ENCODE results near the gene COL8A1. TPM values are rescaled to one million over a fixed set of nuclear protein-coding genes. Genes with fewer than 3 reads are reported as not detected.

COL8A1 gene
- total RNA-seq: 156 and 212 TPM in 2 replicates

DNA sequence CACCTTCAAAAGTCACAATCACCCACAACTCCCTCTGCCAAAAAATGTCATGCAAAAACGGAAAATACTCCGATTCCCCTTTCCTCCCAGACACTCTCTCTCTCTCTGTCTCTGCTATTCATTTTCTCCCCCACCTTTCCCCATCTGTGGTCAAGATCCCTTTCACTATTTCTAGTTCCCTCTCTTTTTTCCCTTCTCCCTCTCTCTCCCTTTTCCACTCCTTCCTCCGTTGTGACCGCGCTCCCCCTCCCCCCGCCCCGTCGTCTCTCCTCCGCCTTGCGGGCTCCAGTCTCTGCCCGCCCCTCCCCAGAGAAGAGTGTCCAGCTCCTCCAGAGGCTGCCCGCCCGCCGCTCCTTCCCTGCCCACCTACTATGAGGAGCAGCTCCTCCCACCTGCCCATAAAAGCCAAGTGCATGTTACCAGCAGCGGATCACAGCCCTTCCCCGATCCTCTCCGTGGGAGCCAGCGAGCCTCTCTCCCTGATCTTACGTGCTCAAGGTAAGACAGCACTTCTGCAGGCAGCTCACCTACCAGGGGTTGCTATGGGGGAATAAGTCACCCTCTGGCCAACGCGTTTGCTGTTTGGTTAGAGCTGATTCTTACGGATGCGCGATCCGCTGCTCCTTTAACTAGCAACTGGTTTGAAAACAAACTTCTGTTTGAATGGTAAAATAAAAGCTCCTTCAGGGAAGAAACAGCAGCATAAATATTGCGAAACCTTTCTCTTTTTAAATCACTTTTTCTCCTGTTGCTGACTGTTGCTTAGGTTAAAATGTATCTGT lies at the start of gene COL8A1:
TSS of gene COL8A1 (plus strand) at position 428 of the 782 bp plus-strand sequence. CDS start 152,089 bp downstream, outside the sequence.

DNA sequence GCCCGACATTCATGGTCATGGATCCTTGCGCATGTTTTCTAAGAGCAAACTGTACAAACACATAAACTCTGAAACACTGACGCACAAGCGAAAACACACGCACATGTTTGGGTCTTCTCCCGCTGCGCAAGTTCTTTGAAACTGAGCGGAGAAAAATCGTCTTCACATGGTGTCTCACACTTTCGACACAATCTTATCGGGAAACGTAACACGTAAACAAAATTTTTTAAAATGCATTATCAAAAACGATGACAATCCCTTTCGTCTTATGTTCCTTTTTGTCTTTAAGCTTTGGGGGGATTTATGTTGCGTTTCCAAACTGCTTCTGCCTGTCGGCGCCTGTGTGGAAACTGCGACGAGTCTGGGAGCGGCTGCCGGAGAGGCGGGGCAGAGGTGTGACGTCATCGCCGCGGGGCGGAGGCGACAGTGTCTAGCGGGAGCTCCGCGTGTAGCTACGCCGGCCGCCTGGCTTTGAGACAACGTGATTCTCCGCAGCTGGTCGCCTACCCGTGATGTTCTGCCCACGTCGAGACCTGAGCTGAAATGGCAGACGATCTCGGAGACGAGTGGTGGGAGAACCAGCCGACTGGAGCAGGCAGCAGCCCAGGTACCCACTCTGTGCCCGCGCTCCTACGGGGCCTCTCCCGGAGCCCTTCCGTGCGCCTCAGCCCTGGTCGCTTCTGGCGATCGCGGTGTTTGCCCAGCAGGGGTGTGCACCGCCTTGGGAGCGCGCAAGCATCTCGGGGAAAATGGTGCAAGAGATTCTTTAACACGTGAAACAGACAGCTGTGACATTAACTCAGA lies 179.2 kb downstream of the COL8A1 start, which contains the start of gene CMSS1:
TSS of gene CMSS1 (plus strand) at position 426 of the 804 bp plus-strand sequence.

Other genes with a start within 250 kb of the COL8A1 start
- gene CMSS1, start 179.3 kb downstream of the COL8A1 start, total RNA-seq: 39.3 and 46.7 TPM in 2 replicates